C4-2B (cell line): ENCODE measurements around the gene ACTRT3.

ENCODE experiments used
- ZFX ChIP-seq: fragments of 450-650 bp; IDR thresholded peaks from 2 replicates; pipeline ENCODE4 v1.6.1; 2017
- TF ChIP-seq, protein P1 (sequence below): fragments of 450-650 bp; conservative IDR thresholded peaks from 2 replicates; pipeline ENCODE4 v1.5.1; 2017; ENCODE audit warnings: mild to moderate bottlenecking

- TF ChIP-seq, protein P1, sequence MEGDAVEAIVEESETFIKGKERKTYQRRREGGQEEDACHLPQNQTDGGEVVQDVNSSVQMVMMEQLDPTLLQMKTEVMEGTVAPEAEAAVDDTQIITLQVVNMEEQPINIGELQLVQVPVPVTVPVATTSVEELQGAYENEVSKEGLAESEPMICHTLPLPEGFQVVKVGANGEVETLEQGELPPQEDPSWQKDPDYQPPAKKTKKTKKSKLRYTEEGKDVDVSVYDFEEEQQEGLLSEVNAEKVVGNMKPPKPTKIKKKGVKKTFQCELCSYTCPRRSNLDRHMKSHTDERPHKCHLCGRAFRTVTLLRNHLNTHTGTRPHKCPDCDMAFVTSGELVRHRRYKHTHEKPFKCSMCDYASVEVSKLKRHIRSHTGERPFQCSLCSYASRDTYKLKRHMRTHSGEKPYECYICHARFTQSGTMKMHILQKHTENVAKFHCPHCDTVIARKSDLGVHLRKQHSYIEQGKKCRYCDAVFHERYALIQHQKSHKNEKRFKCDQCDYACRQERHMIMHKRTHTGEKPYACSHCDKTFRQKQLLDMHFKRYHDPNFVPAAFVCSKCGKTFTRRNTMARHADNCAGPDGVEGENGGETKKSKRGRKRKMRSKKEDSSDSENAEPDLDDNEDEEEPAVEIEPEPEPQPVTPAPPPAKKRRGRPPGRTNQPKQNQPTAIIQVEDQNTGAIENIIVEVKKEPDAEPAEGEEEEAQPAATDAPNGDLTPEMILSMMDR = no peak
- TF ChIP-seq ZFX = no peak
These were observed 10.1 kb downstream of the ACTRT3 start for GRCh38 chr3:169759256-169759655.
